Tibial nerve (tissue), 4 donors: Measurements from ENCODE around the gene TRAF3IP3. TPM values are rescaled to one million over a fixed set of nuclear protein-coding genes. Genes with fewer than 3 reads are reported as not detected.

Experiments
- DNase-seq, 2 donors: peaks; one replicate each; pipeline ENCODE4 v3.0.0-alpha.2; 2019; ENCODE audit warnings: low spot score in 2 of 2
- H3K27ac ChIP-seq, 4 donors: fragments of 200-600 bp; sonication (generic) in 3 of 4; one replicate each; pipeline ENCODE4 v1.5.1; 2017 to 2019; ENCODE audit warnings: mild to moderate bottlenecking in 1 of 4
- H3K27me3 ChIP-seq, 2 donors: fragments of 200-600 bp; sonication (generic) in 1 of 2; one replicate each; pipeline versions ENCODE4 v1.5.1 to v1.6.0; 2017 to 2019
- H3K36me3 ChIP-seq, 3 donors: fragments of 200-600 bp; sonication (generic); one replicate each; pipeline ENCODE4 v1.5.1; 2018 to 2019
- H3K4me1 ChIP-seq, 4 donors: fragments of 200-600 bp; sonication (generic) in 3 of 4; one replicate each; pipeline ENCODE4 v1.5.1; 2017 to 2019
- H3K4me3 ChIP-seq, 4 donors: fragments of 200-600 bp; sonication (generic) in 3 of 4; one replicate each; pipeline ENCODE4 v1.5.1; 2017 to 2019; ENCODE audit warnings: mild to moderate bottlenecking in 1 of 4, moderate library complexity in 1 of 4
- H3K9me3 ChIP-seq, 4 donors: fragments of 200-600 bp; sonication (generic) in 3 of 4; one replicate each; pipeline ENCODE4 v1.5.1; 2017 to 2019
- EP300 ChIP-seq, 2 donors: sonication (generic); formaldehyde crosslinking; IDR thresholded peaks; one replicate each; pipeline ENCODE4 v1.6.1; 2017; ENCODE audit warnings: antibody characterized with exemption in 2 of 2, mild to moderate bottlenecking in 1 of 2
- POLR2A ChIP-seq, 2 donors: fragments of 450-650 bp; IDR thresholded peaks; one replicate each; pipeline ENCODE4 v1.6.1; 2017; ENCODE audit warnings: antibody characterized with exemption in 2 of 2, mild to moderate bottlenecking in 2 of 2, moderate library complexity in 2 of 2
- WGBS, 2 donors: methylation state at CpG; one replicate each; pipeline ENCODE4 v1.1.5; 2018; 5-methylcytosine and 5-hydroxymethylcytosine counted together
- total RNA-seq, 4 donors: library from RNA; depleted of rRNA; stranded (reverse); fragments of >200 nt; gene quantifications; one replicate each; pipeline ENCODE4 v1.1.0, GENCODE V29; 2016
- TF ChIP-seq, protein P1 (sequence below), 5 experiments: fragments of 200-600 bp in 3 of 5; fragments of 450-650 bp in 2 of 5; sonication (generic) in 3 of 5; IDR thresholded peaks; one replicate each; pipeline ENCODE4 v1.5.1; 2016 to 2019; ENCODE audit warnings: antibody characterized with exemption in 5 of 5, mild to moderate bottlenecking in 3 of 5, moderate library complexity in 2 of 5

TRAF3IP3 gene
- total RNA-seq, 4 donors from 2014 or later, result 0.87 to 8.0 (median 2.3) TPM

DNA sequence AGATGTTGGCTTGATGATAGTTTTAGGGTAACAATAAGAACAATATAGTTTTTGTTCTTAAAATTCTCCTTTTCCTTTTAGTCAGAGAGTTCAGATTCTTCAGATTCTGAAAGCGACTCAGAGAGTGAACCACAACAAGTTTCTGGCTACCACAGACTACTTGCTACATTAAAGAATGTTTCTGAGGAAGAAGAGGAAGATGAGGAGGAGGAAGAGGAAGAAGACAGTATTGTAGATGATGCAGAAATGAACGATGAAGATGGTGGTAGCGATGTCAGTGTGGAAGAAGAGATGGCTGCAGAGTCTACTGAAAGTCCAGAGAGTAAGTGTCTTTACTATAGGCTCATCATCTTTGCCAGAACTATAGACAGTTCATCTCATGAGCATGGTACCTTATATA lies 74.9 kb downstream of the TRAF3IP3 start:
- TF ChIP-seq POLR2A (IDR thresholded peaks at IDR 0.05), result no peak
- TF ChIP-seq, protein P1, sequence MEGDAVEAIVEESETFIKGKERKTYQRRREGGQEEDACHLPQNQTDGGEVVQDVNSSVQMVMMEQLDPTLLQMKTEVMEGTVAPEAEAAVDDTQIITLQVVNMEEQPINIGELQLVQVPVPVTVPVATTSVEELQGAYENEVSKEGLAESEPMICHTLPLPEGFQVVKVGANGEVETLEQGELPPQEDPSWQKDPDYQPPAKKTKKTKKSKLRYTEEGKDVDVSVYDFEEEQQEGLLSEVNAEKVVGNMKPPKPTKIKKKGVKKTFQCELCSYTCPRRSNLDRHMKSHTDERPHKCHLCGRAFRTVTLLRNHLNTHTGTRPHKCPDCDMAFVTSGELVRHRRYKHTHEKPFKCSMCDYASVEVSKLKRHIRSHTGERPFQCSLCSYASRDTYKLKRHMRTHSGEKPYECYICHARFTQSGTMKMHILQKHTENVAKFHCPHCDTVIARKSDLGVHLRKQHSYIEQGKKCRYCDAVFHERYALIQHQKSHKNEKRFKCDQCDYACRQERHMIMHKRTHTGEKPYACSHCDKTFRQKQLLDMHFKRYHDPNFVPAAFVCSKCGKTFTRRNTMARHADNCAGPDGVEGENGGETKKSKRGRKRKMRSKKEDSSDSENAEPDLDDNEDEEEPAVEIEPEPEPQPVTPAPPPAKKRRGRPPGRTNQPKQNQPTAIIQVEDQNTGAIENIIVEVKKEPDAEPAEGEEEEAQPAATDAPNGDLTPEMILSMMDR (IDR thresholded peaks at IDR 0.05), result no peak
- no peak for TF ChIP-seq EP300 (IDR thresholded peaks at IDR 0.05)
- no peak for DNase-seq
- no peak overlapping the region for H3K4me3 ChIP-seq
- no peaks in the 10 kb centered on the region for H3K9me3 ChIP-seq
- H3K27me3 ChIP-seq, result no peaks in the 10 kb centered on the region
- H3K27ac ChIP-seq, result no peak overlapping the region
- H3K36me3 ChIP-seq, result peaks cover 0 to 54% (median 8%) of the 10 kb centered on the region in 3 donors
- 63 to 75% methylated on average over 3 of the region's 3 CpGs for WGBS, 2 donors
- H3K4me1 ChIP-seq, result peaks cover 0 to 30% (median 3%) of the 10 kb centered on the region in 4 donors

DNA sequence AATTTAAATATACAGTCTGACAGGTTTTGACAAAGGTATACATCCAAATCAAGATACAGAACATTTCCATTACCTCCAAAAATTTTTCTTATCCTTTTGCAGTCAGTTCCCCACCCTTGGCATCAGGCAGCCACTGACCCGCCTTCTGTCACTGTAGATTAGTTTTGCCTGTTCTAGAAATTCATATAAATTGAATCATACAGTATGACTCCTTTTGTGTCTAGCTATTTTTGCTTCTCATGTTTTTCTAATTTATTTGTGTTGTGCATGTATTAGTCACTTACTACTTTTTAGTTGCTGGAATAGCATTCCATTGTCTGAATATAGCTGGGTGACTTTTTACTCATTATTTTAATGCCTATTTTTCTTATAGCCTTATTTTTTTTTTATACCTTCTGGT lies 75.8 kb downstream of the TRAF3IP3 start:
- Histone ChIP-seq H3K27me3 (no peaks in the 10 kb centered on the region), H3K4me1 (peaks cover 0 to 30% (median 3%) of the 10 kb centered on the region in 4 donors), H3K9me3 (no peaks in the 10 kb centered on the region), H3K4me3 (no peak overlapping the region), H3K27ac (no peak overlapping the region), H3K36me3 (peaks cover 0 to 63% (median 8%) of the 10 kb centered on the region in 3 donors)
- DNase-seq, result no peak
- TF ChIP-seq, protein P1 (IDR thresholded peaks at IDR 0.05), result no peak
- TF ChIP-seq EP300 (IDR thresholded peaks at IDR 0.05), result no peak
- no peak for TF ChIP-seq POLR2A (IDR thresholded peaks at IDR 0.05)
- WGBS, 2 donors, result 90 to 97% methylated on average over 1 of the region's 1 CpG

Other genes with a start within 250 kb of the TRAF3IP3 start
- 1 to 10 TPM in 1 of 4 donors, under 1 TPM in 1, not detected in 2; 0.21 to 4.9 TPM for gene CAMK1G, start 172.3 kb upstream of the TRAF3IP3 start, total RNA-seq
- gene LAMB3, start 103.6 kb upstream of the TRAF3IP3 start, total RNA-seq, result 10 to 100 TPM in 1 of 4 donors, 1 to 10 TPM in 3; 2.5 to 22.8 (median 4.2) TPM
- gene G0S2, start 80.6 kb upstream of the TRAF3IP3 start, total RNA-seq, result 1,000 to 10,000 TPM in 1 of 4 donors, 100 to 1,000 TPM in 2, 10 to 100 TPM in 1; 60.8 to 1,224 (median 333) TPM
- gene HSD11B1, start 51.2 kb upstream of the TRAF3IP3 start, total RNA-seq, result 10 to 100 TPM in 3 of 4 donors, 1 to 10 TPM in 1; 7.1 to 92.2 (median 19.7) TPM
- 1 to 10 TPM; 1.5 to 3.0 (median 2.2) TPM for gene C1orf74, start 28.5 kb downstream of the TRAF3IP3 start, total RNA-seq
- gene IRF6, start 50.1 kb downstream of the TRAF3IP3 start, total RNA-seq, result 1 to 10 TPM in 3 of 4 donors, under 1 TPM in 1; 0.42 to 1.8 (median 1.4) TPM
- gene UTP25, start 71.9 kb downstream of the TRAF3IP3 start, total RNA-seq, result 1 to 10 TPM; 5.7 to 7.5 (median 6.8) TPM
- gene SYT14, start 182.2 kb downstream of the TRAF3IP3 start, total RNA-seq, result 1 to 10 TPM in 3 of 4 donors, under 1 TPM in 1; 0.98 to 4.2 (median 2.0) TPM